Fibroblast of skin of scalp (primary cell): Measurements from ENCODE around the gene HBG2.
"Not testable (repeated sequence)": the region's sequence is repeated elsewhere in the genome, so short reads cannot be mapped to it uniquely, and the experiment has no call there.

Experiments used
- DNase-seq: peaks from one replicate; pipeline ENCODE4 v3.0.0-alpha.2; 2013

The HBG2 gene

DNA sequence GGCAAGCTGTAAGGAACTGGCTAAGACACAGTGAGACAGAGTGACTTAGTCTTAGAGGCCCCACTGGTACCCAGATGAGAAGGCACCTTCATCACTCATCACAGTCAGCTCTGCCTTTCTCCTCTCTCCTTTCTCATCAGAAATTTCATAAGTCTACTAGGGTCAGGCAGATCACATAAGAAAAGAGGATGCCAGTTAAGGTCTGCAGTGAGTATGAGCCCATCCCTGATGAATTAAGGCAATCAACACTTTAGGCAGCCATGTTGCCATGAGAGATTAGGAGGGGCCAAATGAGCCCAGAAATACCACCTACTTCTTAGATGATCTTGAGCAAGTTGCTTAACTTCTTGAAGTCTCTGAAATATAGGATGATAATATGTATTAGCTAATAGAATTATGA, 27.0 kb upstream of the HBG2 start:
- DNase-seq, result no peak

DNA sequence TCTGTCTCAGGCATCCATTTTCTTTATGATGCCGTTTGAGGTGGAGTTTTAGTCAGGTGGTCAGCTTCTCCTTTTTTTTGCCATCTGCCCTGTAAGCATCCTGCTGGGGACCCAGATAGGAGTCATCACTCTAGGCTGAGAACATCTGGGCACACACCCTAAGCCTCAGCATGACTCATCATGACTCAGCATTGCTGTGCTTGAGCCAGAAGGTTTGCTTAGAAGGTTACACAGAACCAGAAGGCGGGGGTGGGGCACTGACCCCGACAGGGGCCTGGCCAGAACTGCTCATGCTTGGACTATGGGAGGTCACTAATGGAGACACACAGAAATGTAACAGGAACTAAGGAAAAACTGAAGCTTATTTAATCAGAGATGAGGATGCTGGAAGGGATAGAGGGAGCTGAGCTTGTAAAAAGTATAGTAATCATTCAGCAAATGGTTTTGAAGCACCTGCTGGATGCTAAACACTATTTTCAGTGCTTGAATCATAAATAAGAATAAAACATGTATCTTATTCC, 26.1 kb upstream of the HBG2 start:
- DNase-seq, result peak; percentile 94

DNA sequence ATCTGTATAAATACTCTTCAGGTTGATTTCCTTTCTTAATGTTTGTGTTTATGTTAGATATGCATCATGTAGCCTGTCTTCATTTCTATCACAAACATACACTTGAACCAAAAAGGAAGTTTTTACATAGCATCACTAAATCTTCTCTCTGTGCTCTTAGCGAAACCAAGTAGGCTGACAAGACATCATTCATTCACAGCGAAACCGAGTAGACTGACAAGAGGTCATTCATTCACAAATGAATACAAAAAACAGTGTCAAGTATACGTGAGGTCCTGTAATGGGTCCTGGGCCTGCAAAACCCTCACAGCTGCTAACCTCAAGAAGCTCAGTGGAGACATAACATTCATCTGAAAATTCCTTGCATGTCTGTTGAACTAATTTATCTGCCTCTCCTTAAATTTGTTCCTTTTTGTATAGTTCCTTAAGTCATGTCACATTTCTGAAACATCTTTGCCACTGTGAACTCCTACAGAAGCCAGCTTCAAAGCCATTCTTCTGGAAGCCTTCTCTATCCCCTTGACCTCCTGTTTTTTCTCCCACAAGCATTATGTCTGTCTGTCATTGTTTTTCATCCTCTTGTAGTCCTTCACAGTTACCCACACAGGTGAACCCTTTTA, 25.0 kb upstream of the HBG2 start:
- DNase-seq, result no peak

DNA sequence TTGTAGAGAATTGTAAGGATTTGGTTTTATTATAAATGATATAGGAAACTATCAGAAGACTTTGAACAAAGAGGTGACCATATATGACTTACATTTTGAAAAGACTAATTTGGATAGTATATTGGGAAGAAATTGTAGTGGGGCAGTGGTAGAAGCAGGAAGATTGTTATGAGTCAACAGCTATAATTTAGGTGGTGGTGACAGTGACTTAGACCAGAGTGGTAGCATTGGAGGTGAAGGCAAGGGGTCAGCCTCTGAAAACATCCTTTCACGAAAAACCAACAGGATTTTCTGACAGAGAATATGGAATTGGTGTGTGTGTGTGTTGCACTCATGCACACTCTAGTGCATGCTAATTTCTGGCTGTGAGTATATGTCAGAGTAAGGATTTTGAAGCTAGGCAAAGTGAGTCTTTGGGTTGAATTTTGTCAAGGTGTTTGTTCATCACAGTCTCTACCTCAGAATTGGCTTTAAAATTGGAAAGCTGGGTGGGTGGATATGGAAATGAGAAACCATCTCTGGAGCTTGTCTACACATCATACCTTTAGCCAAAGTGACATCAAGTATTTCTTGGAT, 23.3 kb upstream of the HBG2 start:
- DNase-seq, result no peak

DNA sequence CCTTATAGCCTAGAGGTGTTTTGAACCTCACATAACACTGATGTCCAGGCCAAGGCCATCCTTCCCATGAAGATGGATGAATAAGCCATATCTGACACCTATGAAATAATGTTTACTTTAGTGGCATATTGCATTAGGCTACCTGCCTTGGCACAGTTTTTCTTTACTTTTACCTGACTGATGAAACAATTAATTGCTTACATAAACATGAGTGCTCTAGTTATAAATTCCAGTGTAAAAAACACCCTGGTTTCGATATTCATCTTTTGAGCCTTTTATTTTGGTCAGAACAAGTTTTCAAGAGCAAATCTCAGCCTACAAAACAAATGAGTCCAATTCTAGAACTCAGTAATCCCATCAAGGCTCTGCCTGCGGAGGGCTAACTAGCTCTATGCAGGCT, 22.1 kb upstream of the HBG2 start:
- no peak for DNase-seq

DNA sequence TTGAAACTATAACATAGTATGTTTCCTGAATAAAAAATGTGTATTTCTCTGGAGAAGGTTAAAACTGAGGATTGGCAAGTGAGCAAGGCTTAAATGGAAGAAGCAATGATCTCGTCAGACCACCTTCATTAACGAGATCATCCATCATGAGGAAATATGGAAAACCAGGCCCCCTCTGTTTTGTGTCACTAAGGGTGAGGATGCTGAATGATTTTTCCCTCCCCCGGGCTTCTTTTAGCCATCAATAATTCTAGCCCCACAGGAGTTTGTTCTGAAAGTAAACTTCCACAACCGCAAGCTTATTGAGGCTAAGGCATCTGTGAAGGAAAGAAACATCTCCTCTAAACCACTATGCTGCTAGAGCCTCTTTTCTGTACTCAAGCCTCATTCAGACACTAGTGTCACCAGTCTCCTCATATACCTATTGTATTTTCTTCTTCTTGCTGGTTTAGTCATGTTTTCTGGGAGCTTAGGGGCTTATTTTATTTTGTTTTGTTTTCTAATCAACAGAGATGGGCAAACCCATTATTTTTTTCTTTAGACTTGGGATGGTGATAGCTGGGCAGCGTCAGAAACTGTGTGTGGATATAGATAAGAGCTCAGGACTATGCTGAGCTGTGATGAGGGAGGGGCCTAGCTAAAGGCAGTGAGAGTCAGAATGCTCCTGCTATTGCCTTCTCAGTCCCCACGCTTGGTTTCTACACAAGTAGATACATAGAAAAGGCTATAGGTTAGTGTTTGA, 21.0 kb upstream of the HBG2 start:
- no peak for DNase-seq

DNA sequence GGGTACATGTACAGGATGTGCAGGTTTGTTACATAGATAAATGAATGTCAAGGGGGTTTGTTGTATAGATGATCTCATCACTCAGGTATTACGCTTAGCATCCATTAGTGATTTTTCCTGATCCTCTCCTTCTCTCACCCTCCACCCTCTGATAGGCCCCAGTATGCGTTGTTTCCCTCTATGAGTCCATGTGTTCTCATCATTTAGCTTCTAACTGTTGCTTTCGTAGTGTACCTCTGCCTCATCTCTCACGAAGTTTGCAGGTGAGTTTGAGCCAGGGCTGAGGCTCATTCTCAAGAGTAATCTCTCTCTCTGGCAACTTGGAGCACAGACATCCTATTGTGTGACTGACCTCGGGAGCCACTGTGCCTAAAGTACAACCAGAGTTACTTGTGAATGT, 19.8 kb upstream of the HBG2 start:
- no peak for DNase-seq

DNA sequence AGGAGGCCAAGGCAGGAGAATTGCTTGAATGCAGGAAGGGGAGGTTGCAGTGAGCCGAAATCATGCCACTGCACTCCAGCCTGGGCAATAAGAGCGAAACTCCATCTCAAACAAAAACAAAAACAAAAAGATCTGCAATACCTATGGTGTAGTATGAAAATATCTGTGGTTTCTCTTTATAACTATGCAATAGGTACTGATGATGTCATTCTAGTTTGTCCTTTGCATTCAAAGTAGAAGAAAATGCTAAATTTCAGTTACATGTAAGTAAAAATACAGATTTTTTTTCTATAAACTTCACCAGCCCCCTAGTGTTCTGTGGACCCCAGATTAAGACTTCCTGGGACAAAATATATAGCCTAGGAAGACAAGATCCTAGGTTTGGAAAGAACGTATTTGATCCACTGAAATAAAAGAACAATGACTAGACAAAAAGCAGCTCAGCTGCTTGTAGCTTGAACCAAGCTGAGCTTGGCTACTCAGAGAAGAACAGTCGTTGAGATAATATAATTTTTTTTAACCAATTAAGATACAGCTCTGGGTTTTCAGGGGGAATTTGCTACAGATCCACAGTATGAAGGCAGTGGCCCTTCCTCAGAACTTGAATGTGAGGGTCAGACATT, 17.9 kb upstream of the HBG2 start:
- no peak for DNase-seq

DNA sequence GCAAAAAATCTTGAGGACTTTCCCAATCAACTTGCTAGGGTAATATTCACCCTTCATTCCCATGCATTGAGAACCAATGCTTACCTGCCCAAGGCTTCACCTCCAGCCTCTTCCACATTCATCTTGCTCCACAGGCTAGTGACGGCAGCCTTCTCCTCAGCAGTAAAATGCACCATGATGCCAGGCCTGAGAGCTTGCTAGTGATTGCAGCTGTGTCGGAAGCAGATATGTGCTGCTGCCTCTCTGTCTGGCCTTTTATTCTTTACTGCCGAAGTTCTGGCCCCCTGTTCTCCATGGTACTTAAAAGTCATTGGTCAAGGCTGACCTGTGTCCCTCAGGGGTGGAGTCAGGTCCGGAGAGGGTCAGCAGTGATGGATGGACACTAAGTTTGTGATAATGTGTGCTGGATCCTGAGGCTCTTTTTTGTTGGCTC, 15.2 kb upstream of the HBG2 start, which contains the start of gene HBE1:
HBE1 (minus strand) TSS at position 231 of the 433 bp plus-strand sequence; CDS start at position 176, 55 bp downstream.
- DNase-seq, result no peak

DNA sequence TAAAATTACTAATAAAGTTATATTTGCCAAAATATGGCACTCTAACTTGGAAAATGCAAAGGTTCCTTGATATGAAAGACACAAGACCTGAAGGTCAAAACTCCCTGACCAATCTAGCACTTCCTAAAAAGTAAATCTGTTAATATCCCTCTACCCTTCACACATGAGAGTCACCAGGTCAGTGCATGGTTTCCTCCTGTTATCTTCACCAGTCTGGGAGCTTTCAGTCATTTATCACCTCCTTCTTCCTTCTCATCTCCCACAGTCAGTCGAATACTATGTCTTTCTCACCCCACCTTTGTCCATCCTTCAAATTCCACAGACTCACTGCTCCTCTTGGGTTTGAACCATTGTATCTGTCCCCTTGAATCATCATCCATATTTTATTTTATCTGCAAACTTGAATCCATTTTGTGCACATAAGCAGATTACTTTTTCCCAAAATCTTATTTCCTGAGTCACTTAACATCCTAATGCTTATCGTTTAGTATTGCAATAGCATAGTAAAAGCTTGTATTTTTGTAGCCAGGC, 12.5 kb upstream of the HBG2 start:
- DNase-seq, result no peak

DNA sequence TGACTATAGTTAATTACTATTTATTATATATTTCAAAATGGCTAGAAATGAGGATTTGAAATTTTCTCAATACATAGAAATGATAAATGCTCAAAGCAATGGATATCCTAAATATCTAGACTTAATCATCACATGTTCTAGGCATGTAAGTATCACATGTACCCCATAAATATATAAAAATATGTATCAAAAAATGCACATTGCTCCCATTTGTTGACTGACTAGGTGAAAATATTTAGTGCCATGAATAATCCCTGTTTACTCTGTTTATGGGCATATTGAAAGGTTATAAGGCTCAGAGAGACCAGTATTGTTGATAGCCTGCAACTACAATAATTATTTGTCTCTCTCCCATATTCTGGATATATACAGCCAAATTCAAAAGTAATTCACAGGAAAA, 12.0 kb upstream of the HBG2 start:
- no peak for DNase-seq

DNA sequence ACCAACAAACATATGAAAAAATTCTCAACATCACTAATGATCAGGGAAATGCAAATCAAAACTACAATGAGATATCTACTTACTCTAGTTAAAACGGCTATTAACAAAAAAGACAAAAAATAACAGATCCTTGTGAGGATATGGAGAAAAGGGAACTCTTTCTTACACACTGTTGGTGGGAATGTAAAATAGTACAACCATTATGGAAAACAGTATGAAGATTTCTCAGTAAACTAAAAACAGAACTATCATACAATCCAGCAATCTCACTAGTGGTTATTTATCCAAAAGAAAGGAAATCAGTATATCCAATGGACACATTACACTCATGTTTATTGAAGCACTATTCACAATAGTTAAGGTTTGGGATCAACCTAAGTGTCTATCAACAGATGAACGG, 11.3 kb upstream of the HBG2 start:
- DNase-seq, result no peak

DNA sequence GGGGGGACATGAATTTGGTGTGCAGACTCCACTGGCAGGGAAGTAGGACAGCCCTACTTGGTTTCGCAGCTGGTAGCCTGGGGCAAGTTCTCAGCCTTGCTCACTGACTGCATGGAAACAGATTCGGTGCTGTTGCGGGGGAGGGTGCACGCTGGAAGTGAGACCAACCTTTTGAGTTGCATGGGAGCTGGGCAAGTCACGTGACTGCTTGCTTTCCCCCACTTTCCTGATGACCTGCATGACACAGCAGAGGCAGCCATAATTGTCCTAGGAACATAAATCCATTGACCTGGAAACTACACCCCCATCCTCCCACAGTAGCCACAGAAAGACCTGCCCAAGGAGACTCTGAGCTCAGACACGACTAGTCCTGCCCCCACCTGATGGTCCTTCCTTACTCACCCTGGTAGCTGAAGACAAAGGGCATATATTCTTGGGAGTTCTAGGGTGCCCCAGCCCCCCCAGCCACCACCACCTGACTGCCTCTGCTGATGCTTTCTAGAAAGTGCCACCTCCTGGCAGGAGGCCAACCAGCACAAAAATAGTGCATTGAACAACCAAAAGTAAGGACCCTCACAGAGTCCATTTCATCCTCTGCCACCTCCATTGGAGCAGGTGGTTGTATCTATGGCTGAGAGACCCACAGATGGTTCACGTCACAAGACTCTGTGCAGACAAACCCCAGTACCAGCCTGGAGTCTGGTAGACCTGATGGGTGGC, 4.1 kb upstream of the HBG2 start:
- no peak for DNase-seq

DNA sequence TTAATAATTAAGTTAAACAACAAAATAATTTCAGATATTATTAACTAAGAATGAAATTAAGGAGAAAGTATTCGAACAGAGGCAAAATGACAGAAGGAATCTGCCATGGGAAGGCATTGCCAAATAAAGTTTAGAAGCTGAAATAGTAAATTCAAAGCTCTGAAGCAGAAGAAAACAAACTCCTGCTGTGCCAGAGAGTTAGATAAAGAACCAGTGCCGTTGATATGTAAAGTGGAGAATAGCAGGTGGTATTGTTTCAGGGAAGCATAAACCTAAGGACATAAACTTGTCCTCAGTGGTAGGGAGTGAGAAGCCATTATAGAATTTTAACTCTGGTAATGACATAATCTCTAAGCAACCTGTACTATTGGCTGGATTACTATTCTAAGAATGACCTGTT, 2.7 kb upstream of the HBG2 start:
- no peak for DNase-seq

DNA sequence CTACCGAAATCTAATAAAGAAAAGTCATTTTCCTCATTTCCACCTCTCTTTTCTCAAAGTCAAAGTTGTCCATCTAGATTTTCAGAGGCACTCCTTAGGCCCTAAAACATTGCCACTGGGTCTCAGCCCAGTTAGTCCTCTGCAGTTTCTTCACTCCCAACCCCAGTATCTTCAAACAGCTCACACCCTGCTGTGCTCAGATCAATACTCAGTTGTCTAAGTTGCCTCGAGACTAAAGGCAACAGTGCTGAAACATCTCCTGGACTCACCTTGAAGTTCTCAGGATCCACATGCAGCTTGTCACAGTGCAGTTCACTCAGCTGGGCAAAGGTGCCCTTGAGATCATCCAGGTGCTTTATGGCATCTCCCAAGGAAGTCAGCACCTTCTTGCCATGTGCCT, 558 bp downstream of the HBG2 start:
- not testable (repeated sequence) for DNase-seq

DNA sequence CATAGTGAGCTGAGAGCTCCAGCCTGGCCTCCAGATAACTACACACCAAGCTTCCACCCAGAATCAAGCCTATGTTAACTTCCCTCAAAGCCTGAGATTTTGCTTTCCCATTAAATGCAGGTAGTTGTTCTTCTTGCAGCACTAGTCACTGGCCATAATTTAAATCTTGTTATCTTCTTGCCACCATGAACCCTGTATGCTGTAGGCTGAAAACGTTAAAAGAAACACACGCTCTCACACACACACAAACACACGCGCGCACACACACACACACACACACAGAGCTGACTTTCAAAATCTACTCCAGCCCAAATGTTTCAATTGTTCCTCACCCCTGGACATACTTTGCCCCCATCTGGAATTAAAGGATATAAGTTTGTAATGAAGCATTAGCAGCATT, 1.1 kb downstream of the HBG2 start:
- DNase-seq, result not testable (repeated sequence)

DNA sequence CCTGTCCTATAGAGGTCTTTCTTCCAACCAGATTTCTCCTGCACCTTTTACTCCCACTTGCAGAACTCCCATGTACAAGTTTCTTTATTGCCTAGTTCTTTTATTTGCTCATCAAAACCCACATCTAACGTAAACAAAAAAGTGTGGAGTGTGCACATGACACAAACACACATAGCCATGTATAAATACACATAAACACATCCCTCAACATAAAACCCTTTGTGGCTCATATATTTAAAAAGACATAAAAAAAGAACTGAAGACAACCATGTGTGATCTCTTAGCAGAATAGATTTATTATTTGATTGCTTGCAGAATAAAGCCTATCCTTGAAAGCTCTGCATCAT, 1.7 kb downstream of the HBG2 start:
- DNase-seq, result no peak

DNA sequence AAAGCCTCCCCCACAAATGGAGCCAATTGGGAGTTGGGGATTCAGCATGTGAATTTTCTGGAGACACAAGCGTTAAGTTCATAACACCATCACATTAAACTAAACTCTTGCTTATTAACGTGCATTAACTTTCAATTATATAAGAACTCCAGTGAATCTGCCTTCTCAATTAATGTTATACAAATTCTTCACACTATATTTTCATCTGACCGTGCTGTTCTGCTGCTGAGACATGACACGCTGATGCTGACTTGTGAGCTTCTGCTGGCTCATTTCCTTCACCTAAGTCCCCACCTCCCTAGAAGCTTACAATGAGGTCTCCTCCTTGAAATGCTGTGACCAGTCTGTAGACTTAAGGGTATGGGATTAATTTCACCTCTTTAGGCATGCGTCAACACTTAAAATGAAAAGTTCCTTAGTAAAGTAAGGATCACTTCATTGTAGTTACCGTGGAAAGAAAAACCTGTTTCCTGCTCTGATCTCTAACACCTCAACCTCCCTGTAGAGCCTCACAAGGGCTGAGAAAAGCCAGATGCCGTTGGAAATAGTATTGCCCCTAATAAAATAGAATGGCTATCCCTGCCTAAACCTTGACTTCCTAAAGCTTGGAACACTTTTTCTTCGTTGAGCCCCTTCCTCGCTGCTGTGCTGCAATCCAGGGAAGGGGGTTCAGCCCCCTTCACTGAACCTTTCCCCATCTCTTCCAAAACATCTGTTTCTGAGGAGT, 2.2 kb downstream of the HBG2 start:
- no peak for DNase-seq

DNA sequence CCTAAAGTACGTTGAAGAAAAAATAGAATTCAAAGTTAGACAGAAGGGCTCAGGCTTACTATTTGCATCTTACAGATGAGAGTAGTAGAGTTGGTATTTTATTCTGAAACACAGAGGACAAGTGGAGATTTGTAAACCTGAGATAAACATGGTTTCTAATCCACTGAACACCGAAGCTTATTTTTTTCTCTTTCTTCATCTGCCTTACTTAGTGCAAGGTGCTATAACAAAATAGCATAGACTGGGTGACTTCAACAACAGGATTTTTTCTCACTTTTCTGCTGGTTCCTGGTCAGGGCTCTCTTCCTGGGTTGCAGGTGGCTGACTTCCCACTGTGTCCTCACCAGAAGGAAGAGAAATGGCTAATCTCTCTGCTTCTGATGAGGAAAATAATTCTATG, 2.8 kb downstream of the HBG2 start:
- DNase-seq, result no peak

DNA sequence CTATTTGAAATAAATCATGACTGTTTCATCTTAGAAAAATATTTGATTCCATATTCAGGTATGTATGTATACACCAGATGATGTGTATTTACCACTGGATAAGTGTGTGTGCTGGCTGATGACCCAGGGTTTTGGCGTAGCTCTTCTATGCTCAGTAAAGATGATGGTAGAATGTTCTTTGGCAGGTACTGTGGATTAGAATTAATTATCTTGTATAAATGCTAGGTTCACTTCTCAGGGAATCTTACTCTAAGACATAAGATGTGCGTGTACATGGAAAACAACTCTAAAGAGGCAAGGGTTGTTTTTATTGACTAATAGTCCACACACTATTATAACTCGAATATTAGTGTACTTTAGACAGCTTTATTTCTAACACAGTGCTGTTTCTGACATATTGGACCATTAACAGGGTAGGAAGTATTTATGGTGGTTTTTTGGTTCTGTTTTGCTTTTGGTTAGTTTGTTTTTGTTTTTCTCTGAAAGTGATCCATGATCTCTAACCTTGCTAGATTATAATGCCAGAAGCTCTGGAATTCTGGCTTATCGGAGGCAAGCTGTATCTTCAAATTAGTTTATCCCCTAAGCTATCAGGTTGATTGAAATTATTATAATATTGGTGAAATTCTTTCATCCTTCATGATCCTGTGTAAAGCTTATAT, 3.9 kb downstream of the HBG2 start:
- no peak for DNase-seq

DNA sequence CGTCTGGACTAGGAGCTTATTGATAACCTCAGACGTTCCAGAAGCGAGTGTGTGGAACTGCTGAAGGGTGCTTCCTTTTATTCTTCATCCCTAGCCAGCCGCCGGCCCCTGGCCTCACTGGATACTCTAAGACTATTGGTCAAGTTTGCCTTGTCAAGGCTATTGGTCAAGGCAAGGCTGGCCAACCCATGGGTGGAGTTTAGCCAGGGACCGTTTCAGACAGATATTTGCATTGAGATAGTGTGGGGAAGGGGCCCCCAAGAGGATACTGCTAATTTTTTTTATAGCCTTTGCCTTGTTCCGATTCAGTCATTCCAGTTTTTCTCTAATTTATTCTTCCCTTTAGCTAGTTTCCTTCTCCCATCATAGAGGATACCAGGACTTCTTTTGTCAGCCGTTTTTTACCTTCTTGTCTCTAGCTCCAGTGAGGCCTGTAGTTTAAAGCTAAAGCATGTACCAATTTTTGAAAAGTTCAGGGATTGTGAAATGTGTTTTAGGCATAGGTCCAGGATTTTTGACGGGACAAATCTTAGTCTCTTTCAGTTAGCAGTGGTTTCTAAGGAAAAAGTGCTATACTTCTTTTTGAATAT, 4.7 kb downstream of the HBG2 start, which contains the start of gene HBG1:
HBG1 (minus strand) TSS at position 51 of the 590 bp plus-strand sequence. CDS start 53 bp downstream, outside the sequence.
- not testable (repeated sequence) for DNase-seq
